HG03460 (cell line): Measurements from ENCODE around the gene KLRC3.
"Not testable (repeated sequence)": the region's sequence is repeated elsewhere in the genome, so short reads cannot be mapped to it uniquely, and the experiment has no call there.

ENCODE experiments used
- ATAC-seq: cut with Tn5 transposase; IDR thresholded peaks from one replicate; pipeline ENCODE4 v1.9.1; 2021; ENCODE audit not compliant: unreplicated experiment

KLRC3 gene

GRCh38 chr12:10420334-10420733 is at the start of gene KLRC3:
KLRC3 (minus strand) TSS chr12:10420595; CDS start chr12:10420550, 45 bp downstream.
- not testable (repeated sequence) for ATAC-seq

DNA sequence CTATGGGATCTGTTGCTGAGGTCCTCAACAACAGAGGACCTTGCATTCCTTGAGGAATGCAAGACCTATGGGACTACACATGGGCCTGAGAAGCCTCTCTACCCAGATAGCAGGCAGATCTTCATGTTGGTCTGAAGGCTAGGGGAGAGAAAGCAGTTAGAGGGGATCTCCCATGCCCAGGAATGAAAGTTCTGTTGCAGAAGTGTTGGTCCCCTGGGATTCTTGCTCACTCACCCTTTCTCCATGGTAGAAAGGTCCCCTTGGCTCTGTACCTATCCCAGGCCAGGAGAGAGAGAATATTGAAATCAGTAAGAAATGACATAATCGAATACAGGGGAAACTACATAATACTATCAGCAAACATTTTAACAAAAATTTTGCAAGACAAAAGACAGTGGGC is 49.3 kb upstream of the KLRC3 start:
- no peak for ATAC-seq

DNA sequence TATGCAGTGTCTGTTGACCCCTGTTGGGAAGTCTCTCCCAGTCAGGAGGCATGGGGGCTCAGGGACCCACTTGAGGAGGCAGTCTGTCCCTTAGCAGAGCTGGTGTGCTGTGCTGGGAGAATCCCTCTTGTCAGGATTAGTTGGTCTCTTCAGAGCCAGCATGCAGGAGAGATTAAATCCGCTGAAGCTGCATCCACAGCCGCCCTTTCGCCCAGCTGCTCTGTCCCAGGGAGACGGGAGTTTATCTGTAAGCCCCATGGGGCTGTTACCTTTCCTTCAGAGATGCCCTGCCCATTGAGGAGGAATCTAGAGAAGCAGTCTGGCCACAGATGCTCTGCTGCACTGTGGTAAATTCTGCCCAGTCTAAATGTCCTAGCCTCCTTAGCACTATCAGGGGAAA is 45.9 kb upstream of the KLRC3 start:
- no peak for ATAC-seq

DNA sequence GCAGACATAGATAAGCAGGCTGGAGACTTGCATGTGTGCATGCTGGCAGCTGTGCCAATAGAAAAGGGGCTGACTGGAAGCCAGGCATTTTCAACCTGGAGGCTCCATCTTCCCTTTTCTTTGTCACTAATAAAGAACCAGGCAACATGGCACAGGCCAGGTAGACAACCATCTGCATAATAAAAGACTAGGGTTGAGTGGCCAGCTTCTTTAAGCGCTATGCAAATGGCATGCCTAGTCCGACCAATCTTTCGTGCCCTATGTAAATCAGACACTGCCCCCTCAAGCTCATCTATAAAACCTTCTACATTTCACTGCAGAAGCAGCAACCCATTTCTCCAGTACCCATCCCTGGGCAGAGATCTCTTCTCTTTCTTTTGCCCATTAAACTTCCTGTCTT is 37.4 kb upstream of the KLRC3 start:
- no peak for ATAC-seq

DNA sequence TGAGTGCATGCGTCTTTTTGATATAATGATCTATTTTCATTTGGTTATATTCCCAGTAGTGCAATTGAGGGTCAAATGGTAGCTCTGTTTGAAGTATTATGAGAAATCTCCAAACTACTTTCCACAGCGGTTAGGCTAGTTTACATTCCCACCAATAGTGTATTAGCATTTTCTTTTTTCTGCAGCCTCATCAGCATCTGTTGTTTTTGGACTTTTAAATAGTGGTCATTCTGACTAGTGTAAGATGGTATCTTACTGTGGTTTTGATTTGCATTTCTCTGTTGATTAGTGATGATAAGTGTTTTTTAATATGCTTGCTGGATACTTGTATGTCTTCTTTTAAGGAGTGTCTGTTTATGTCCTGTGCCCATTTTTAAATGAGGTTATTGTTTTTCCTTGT is 36.5 kb upstream of the KLRC3 start:
- no peak for ATAC-seq

DNA sequence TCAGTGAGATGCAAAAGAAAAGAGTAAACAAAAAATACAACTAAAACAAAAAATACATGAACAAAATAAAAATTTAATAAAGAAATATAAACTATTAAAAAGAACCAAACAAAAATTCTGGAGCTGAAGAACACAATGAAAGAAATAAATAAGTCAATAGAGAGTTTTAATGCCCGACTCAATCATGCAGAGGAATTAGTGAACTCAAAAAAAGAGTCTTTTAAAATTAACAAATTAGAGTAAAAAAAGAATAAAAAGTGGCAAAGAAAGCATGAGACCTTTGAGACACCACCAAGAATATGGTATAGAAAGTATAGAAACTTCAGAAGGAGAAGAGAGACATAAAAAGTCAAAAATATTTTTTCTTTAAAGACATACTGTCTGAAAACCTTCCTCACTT is 35.4 kb upstream of the KLRC3 start:
- ATAC-seq: no peak

DNA sequence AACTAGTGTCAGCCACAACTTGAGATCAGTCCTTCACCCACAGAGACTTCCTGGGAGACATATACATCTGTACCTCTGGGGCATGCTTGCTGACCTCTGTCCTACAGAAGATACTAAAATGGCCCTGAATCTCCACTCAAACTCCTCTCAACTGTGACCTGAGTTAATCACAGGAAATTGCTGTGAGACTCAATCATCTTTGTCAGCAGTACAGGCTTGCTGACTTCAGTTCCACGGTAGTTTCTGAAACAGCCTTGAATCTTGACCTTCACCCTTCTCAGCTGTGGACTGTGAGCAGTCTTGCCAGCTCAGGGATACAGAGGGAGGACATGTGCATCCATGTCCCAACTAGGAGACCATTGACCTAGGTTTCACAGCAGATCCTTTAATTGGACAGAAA is 34.1 kb upstream of the KLRC3 start:
- no peak for ATAC-seq

DNA sequence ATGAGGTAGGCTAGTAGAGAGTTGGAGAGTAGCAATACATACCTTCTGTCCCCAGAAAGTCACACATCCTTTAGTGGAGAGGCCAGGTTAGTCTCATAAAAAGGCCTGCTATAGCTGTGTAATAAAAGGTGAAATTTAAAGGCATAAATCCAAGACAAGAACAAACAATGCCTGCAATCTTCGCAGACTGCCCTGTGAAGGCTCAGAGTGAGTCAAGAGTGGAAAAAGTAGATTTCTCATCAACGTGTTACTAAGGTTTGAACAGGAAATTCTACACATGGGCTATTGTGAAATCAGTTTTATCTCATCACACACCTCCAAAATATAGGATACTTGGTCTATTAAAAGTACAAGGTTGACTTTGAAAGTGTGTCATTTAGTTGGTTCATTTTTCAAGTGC is 32.8 kb upstream of the KLRC3 start, which contains the start of gene KLRC1:
Gene KLRC1 (minus strand): TSS at position 222 of the 400 bp plus-strand sequence. CDS start 2,221 bp downstream, outside the sequence.
- no peak for ATAC-seq

DNA sequence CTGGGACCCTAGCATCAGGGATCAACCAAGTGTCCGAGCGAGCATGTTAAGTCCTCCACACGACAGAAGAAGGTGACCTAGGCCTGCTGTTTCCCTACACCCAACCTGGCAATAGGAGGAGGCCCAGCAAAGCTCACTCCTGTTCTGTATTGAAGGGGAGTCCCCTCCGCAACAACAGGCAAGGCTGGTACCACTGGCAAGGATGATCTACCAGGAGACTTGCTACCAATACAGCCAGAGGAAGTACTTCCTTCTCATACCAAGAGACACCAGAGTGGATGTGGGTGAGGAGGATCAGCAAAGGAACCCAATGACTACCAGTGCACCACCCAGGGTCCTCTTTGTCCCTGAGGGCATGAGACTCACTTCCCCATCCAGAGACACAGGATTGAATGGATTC is 27.8 kb upstream of the KLRC3 start:
- ATAC-seq: no peak

- not testable (repeated sequence) for ATAC-seq
These were observed 25.7 kb upstream of the KLRC3 start for GRCh38 chr12:10446052-10446451.

GRCh38 chr12:10441144-10441543 is 20.7 kb upstream of the KLRC3 start:
- not testable (repeated sequence) for ATAC-seq

DNA sequence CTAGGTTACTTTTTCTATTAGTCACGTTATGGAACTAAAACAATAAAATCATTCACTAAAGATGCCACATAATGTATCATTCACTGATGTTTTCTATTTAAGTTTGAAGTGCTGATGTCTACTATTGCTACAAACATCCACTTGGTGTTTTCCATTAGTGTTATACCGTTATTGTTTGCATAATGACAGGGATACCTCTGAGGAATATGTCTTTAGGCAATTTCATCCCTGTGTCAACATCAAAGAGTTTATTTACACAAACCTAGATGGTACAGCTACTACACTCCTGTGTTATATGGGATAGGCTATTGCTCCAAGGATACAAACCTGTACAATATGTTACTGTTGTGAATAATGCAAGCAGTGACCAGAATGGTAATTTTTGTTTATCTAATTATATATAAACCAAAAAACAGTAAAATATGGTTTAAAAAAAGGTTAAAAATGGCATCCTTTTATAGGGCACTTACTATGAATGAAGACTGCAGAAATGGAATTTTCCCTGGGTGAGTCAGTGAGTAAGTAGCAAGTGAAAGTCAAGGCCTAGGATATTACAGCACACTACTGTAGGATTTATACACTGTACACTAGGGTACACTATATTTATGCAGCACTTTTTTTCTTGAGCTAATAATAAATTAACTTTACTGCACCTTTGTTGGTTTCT is 19.3 kb upstream of the KLRC3 start:
- not testable (repeated sequence) for ATAC-seq

GRCh38 chr12:10437601-10438000 is 17.2 kb upstream of the KLRC3 start:
- not testable (repeated sequence) for ATAC-seq

DNA sequence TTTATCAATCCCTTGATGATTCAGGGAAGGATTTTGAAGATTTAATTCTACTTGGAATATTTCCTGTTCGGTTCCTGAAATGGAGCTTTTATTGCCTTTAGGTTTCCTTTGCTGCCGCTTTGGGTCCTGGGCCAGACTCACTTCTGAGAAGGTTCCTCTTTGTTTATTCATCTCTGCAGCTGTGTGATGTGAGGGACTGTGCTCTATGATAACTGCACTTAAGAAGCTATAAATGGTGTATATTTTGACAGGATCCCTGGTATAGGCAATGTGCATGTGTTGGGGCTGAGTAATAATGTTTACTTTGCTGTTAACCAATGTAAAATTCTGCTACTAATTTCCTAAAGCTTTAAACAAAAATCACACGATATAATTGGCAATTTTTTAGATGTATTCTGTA is 15.4 kb upstream of the KLRC3 start, which contains the start of gene KLRC2:
Gene KLRC2 (minus strand): TSS at position 195 of the 400 bp plus-strand sequence. CDS start 24 bp downstream, at position 171.
- ATAC-seq: not testable (repeated sequence)

DNA sequence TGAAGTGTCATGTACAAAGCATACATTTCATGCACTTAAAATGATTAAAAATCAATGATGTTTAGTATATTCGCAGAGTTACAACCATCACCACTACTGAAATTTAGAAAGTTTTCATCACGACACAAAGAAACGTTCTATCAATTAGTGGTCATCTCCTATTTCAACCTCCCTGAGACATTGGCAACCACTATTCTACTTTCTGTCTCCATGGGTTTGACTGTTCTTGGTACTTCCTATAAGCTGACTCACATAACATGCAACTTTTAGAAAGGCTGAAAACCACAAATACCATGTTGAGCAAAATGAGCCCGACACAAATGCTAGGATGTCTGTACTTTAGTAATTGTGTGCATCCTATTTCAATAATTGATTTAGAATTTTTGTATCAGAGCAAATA is 10.2 kb upstream of the KLRC3 start:
- ATAC-seq: not testable (repeated sequence)

DNA sequence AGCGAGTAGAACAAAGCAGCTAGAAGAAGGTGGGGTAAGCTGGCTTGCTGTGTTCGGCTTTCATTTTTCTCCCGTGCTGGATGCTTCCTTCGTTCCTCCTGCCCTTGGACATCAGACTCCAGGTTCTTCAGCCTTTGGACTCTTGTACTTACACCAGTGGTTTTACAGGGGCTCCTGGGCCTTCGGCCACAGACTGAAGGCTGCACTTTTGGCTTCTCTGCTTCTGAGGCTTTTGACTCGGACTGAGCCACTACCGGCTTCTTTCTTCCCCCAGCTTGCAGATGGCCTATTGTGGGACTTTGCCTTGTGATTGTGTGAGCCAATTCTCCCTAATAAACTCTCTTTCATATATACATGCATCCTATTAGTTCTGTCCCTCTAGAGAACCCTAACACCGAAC is 5.5 kb upstream of the KLRC3 start:
- ATAC-seq: not testable (repeated sequence)

GRCh38 chr12:10424260-10424899 is 4.0 kb upstream of the KLRC3 start:
- not testable (repeated sequence) for ATAC-seq

- ATAC-seq: not testable (repeated sequence)
These were observed 1.8 kb upstream of the KLRC3 start for GRCh38 chr12:10422159-10422558.

DNA sequence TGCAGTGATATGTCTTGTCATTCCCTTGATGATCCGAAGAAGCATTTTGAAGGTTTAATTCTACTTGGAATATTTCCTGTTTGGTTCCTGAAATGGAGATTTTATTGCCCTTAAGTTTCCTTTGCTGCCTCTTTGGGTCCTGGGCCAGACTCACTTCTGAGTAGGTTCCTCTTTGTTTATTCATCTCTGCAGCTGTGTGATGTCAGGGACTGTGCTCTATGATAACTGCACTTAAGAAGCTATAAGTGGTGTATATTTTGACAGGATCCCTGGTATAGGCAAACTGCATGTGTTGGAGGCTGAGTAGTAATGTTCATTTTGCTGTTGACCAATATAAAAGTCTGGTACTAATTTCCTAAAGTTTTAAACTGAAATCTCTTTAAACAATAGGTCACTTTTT is 11.0 kb downstream of the KLRC3 start, which contains the start of gene KLRC4:
Gene KLRC4 (minus strand): TSS at position 366 of the 400 bp plus-strand sequence. CDS start 182 bp downstream, at position 184.
- no peak for ATAC-seq

- no peak for ATAC-seq
These were observed 11.6 kb downstream of the KLRC3 start for GRCh38 chr12:10408842-10409241.

GRCh38 chr12:10406725-10407124 is 13.7 kb downstream of the KLRC3 start:
- ATAC-seq: no peak

DNA sequence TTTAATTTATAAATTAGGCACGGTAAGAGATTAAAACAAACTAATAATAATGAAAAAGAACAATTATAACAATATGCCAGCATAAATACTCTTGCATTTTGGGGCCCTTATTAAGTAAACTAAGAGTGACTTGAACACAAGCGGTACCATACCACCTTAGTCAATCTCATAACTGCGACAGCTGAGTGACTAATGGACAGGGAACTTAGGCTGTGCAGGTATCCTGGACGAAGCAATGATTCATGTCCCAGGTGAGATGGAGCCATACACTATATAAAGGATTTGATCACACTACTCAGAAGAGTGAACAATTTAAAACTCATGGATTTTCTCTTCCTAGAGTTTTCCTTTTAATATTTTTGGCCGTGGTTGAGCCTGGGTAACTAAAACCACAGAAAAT is 15.1 kb downstream of the KLRC3 start:
- ATAC-seq: no peak
